GM15510 (cell line): ENCODE measurements around the gene ZNF30.

ENCODE experiments used
- POLR2A ChIP-seq: IDR thresholded peaks from 3 replicates; pipeline ENCODE4 v1.6.1; 2011; ENCODE audit warnings: borderline replicate concordance; ENCODE audit not compliant: insufficient read length; ENCODE audit errors: extremely low read depth

The ZNF30 gene

GRCh38 chr19:34974646-34975045 is 47.9 kb downstream of the ZNF30 start:
- no peak for TF ChIP-seq POLR2A

GRCh38 chr19:34975056-34975455 is 48.4 kb downstream of the ZNF30 start:
- no peak for TF ChIP-seq POLR2A

- no peak for TF ChIP-seq POLR2A
Measured at GRCh38 chr19:34976611-34977010, 49.9 kb downstream of the ZNF30 start.

- no peak for TF ChIP-seq POLR2A
Measured at GRCh38 chr19:34979819-34980640, 53.3 kb downstream of the ZNF30 start.

GRCh38 chr19:34982275-34982674 is 55.6 kb downstream of the ZNF30 start:
- TF ChIP-seq POLR2A, result no peak

- TF ChIP-seq POLR2A, result no peak
Measured at GRCh38 chr19:34983786-34984185, 57.1 kb downstream of the ZNF30 start.

GRCh38 chr19:34984287-34984686 is 57.6 kb downstream of the ZNF30 start:
- TF ChIP-seq POLR2A, result no peak

GRCh38 chr19:34985249-34986022 is 58.7 kb downstream of the ZNF30 start:
- TF ChIP-seq POLR2A, result no peak

GRCh38 chr19:34988119-34988518 is 61.4 kb downstream of the ZNF30 start:
- TF ChIP-seq POLR2A, result no peak

GRCh38 chr19:34989298-34989697 is 62.6 kb downstream of the ZNF30 start:
- TF ChIP-seq POLR2A, result no peak

GRCh38 chr19:34990578-34991192 is 64.0 kb downstream of the ZNF30 start:
- no peak for TF ChIP-seq POLR2A

- TF ChIP-seq POLR2A, result no peak
Measured at GRCh38 chr19:34991542-34992333, 65.0 kb downstream of the ZNF30 start.

- TF ChIP-seq POLR2A, result no peak
Measured at GRCh38 chr19:34994286-34994642, 67.6 kb downstream of the ZNF30 start.
